IMR-90 (cell line): ENCODE results near the gene SERPINA4. TPM values are rescaled to one million over a fixed set of nuclear protein-coding genes. Genes with fewer than 3 reads are reported as not detected.

Experiments
- ATAC-seq: fragments of 200-7000 bp; cut with Tn5 transposase; 2 replicates; pipeline ENCODE4 v1.9.1; 2020; ENCODE audit warnings: low read depth, mild to moderate bottlenecking, moderate library complexity
- BruUV-seq: library from RNA; stranded (reverse); fragments of 400-500 nt; replicated peaks from 2 replicates; lab custom pipeline; 2021; lab: Mats Ljungman, UMichigan
- CTCF ChIA-PET: fragments of 300-600 bp; formaldehyde crosslinking; extraction: SDS; loops from one replicate; lab custom pipeline; 2021; ENCODE audit warnings: antibody characterized with exemption; lab: Yijun Ruan, JAX
- POLR2A ChIA-PET: fragments of 300-600 bp; sonication (Branson Sonifier 250); formaldehyde crosslinking; loops from one replicate; lab custom pipeline; 2022; ENCODE audit warnings: antibody characterized with exemption; ENCODE audit not compliant: unreplicated experiment; lab: Charles Lee
- DNase-seq: peaks from one replicate; pipeline ENCODE4 v3.0.0; 2013
- H2AFZ ChIP-seq: replicated peaks from 2 replicates; pipeline ENCODE3; 2013; ENCODE audit warnings: low read length, mild to moderate bottlenecking; ENCODE audit not compliant: poor library complexity
- H2AK5ac ChIP-seq: 2 replicates; pipeline ENCODE4 v1.6.1; 2013; ENCODE audit warnings: low read depth, low read length, inconsistent platforms
- H2AK9ac ChIP-seq: replicated peaks from 2 replicates; pipeline ENCODE3; 2013; ENCODE audit warnings: mild to moderate bottlenecking, low read depth, low read length, moderate library complexity; ENCODE audit not compliant: poor library complexity
- H2BK120ac ChIP-seq: 2 replicates; pipeline ENCODE4 v1.6.1; 2013; ENCODE audit warnings: low read depth, low read length, inconsistent platforms
- H2BK15ac ChIP-seq: 3 replicates; pipeline ENCODE4 v1.6.1; 2013; ENCODE audit warnings: low read depth, low read length, inconsistent platforms
- H2BK20ac ChIP-seq: 2 replicates; pipeline ENCODE4 v1.6.1; 2013; ENCODE audit warnings: low read depth, mild to moderate bottlenecking, inconsistent platforms, low read length, moderate library complexity
- H2BK5ac ChIP-seq: 2 replicates; pipeline ENCODE4 v1.6.1; 2013; ENCODE audit warnings: mild to moderate bottlenecking, low read depth, low read length, inconsistent platforms; ENCODE audit not compliant: poor library complexity, severe bottlenecking
- H3K14ac ChIP-seq: replicated peaks from 2 replicates; pipeline ENCODE4 v1.6.1; 2013; ENCODE audit warnings: low read depth, low read length, inconsistent platforms
- H3K18ac ChIP-seq: 2 replicates; pipeline ENCODE4 v1.6.1; 2013; ENCODE audit warnings: low read depth, low read length, control low read depth
- H3K23ac ChIP-seq: 2 replicates; pipeline ENCODE4 v1.6.1; 2013; ENCODE audit warnings: low read depth, low read length, inconsistent platforms
- H3K27ac ChIP-seq: 2 replicates; pipeline ENCODE4 v1.5.1; 2013; ENCODE audit warnings: mild to moderate bottlenecking, control low read depth, low read length; ENCODE audit not compliant: insufficient read depth
- H3K27me3 ChIP-seq: 2 replicates; pipeline ENCODE4 v1.6.1; 2013; ENCODE audit warnings: low read length; ENCODE audit not compliant: control insufficient read depth, insufficient read depth
- H3K36me3 ChIP-seq: 2 replicates; pipeline ENCODE4 v1.6.1; 2013; ENCODE audit warnings: low read length, mixed read lengths; ENCODE audit not compliant: control insufficient read depth, insufficient read depth
- H3K4ac ChIP-seq: 2 replicates; pipeline ENCODE4 v1.6.1; 2013; ENCODE audit warnings: low read depth, low read length, inconsistent platforms
- H3K4me1 ChIP-seq: 2 replicates; pipeline ENCODE4 v1.6.1; 2013; ENCODE audit warnings: low read length, mixed read lengths; ENCODE audit not compliant: control insufficient read depth, insufficient read depth
- H3K4me2 ChIP-seq: 2 replicates; pipeline ENCODE4 v1.6.1; 2013; ENCODE audit warnings: low read depth, mild to moderate bottlenecking, control low read depth, low read length, moderate library complexity
- H3K4me3 ChIP-seq: 2 replicates; pipeline ENCODE4 v1.5.1; 2013; ENCODE audit warnings: low read depth, mild to moderate bottlenecking, control low read depth, low read length, moderate library complexity; ENCODE audit not compliant: insufficient read depth
- H3K56ac ChIP-seq: 2 replicates; pipeline ENCODE4 v1.6.1; 2013; ENCODE audit warnings: low read length, inconsistent platforms; ENCODE audit not compliant: insufficient read depth; ENCODE audit errors: extremely low read depth
- H3K79me1 ChIP-seq, 2 experiments: 2 replicates each; pipeline ENCODE4 v1.6.1; 2013; ENCODE audit warnings: low read length in 2 of 2, inconsistent platforms in 1 of 2, low read depth in 1 of 2
- H3K9ac ChIP-seq: 2 replicates; pipeline ENCODE4 v1.6.1; 2013; ENCODE audit warnings: low read depth, low read length, control low read depth
- H3K9me1 ChIP-seq: 2 replicates; pipeline ENCODE4 v1.6.1; 2013; ENCODE audit warnings: low read length, inconsistent platforms; ENCODE audit not compliant: insufficient read depth
- H3K9me3 ChIP-seq: 2 replicates; pipeline ENCODE4 v1.6.1; 2013; ENCODE audit warnings: low read length; ENCODE audit not compliant: control insufficient read depth, insufficient read depth
- H4K20me1 ChIP-seq: 2 replicates; pipeline ENCODE4 v1.6.1; 2013; ENCODE audit warnings: low read length, inconsistent platforms; ENCODE audit not compliant: insufficient read depth
- H4K5ac ChIP-seq: 2 replicates; pipeline ENCODE4 v1.6.1; 2013; ENCODE audit warnings: mild to moderate bottlenecking, low read depth, low read length, control low read depth
- H4K8ac ChIP-seq, 2 experiments: 2 replicates each; pipeline ENCODE4 v1.6.1; 2013; ENCODE audit warnings: low read depth in 2 of 2, low read length in 2 of 2, control low read depth in 1 of 2, inconsistent platforms in 1 of 2
- H4K91ac ChIP-seq: 2 replicates; pipeline ENCODE4 v1.6.1; 2013; ENCODE audit warnings: low read depth, low read length, inconsistent platforms; ENCODE audit not compliant: insufficient read depth
- CHD1 ChIP-seq: IDR thresholded peaks from 2 replicates; pipeline ENCODE4 v1.6.1; 2012; ENCODE audit warnings: low read depth, low read length, improper control_type of control experiment
- MXI1 ChIP-seq: IDR thresholded peaks from 2 replicates; pipeline ENCODE4 v1.6.1; 2012; ENCODE audit warnings: low read depth, mild to moderate bottlenecking, low read length, moderate library complexity, borderline replicate concordance
- POLR2A ChIP-seq: IDR thresholded peaks from 2 replicates; pipeline ENCODE4 v1.6.1; 2012; ENCODE audit warnings: mild to moderate bottlenecking, low read depth, low read length
- RFX5 ChIP-seq: IDR thresholded peaks from 2 replicates; pipeline ENCODE4 v1.8.0; 2012; ENCODE audit warnings: low read depth, mild to moderate bottlenecking, low read length, moderate library complexity
- whole genome bisulfite sequencing, 2 experiments: methylation state at CpG; one replicate each; pipeline versions ENCODE4 v1.1.5 to v1.1.7; 2013; ENCODE audit warnings: missing lambda C conversion rate in 2 of 2; ENCODE audit not compliant: insufficient read length in 1 of 2; ENCODE audit errors: extremely low coverage in 2 of 2; 5-methylcytosine and 5-hydroxymethylcytosine counted together
- dilution Hi-C: fragments of 300-500 bp; cut with HindIII; formaldehyde crosslinking; loops from one replicate; pipeline ENCODE4 v1.14.3; 2018; ENCODE audit warnings: low sequenced_read_pairs; ENCODE audit not compliant: unreplicated experiment
- in situ Hi-C: fragments of 300-500 bp; cut with MboI; formaldehyde crosslinking; loops from 3 replicates; pipeline ENCODE4 v1.14.3; 2019; ENCODE audit warnings: low sequenced_read_pairs, inconsistent platforms, mixed read lengths
- intact Hi-C: fragments of 100-400 bp; cut with micrococcal nuclease; formaldehyde crosslinking; loops from 2 replicates; pipeline ENCODE4 v1.10.0; 2022
- polyA plus RNA-seq, 3 experiments: library from polyadenylated mRNA; depleted of rRNA; stranded (reverse); fragments of >200 nt; gene quantifications; 2 replicates each; pipeline ENCODE4 v1.2.3, GENCODE V29; 2012; ENCODE audit warnings: low replicate concordance in 1 of 3
- total RNA-seq: library from RNA; depleted of rRNA; stranded (reverse); fragments of >200 nt; gene quantifications from 2 replicates; pipeline ENCODE4 v1.2.3, GENCODE V29; 2012
- TF ChIP-seq, protein P1 (sequence below): fragments of 150-350 bp; IDR thresholded peaks from 2 replicates; pipeline ENCODE4 v1.6.1; 2016; ENCODE audit warnings: low read depth, mild to moderate bottlenecking, low read length, moderate library complexity, borderline replicate concordance
- TF ChIP-seq, protein P2 (sequence below): fragments of 150-350 bp; IDR thresholded peaks from 2 replicates; pipeline ENCODE4 v1.6.1; 2017; ENCODE audit warnings: mild to moderate bottlenecking, antibody characterized with exemption, low read length, low read depth

The SERPINA4 gene
- total and polyA plus RNA-seq, 2 of the 4 experiments (the other 2 are of a cell fraction), result not detected

GRCh38 chr14:94582199-94582750 lies 21.0 kb downstream of the SERPINA4 start:
- Histone ChIP-seq H3K9me3 (no peaks in the 10 kb centered on the region), H2BK20ac (no peak overlapping the region), H2AK9ac (no peak overlapping the region), H4K20me1 (no peaks in the 10 kb centered on the region), H3K4me2 (no peak overlapping the region), H3K4ac (no peak overlapping the region), H2BK15ac (no peak overlapping the region), H3K4me1 (no peaks in the 10 kb centered on the region), H4K8ac (no peak overlapping the region), H3K23ac (no peak overlapping the region), H3K9me1 (no peaks in the 10 kb centered on the region), H3K36me3 (no peaks in the 10 kb centered on the region), H3K27ac (no peak overlapping the region), H3K27me3 (peaks cover 2% of the 10 kb centered on the region), H4K91ac (no peak overlapping the region), H3K14ac (no peak overlapping the region), H4K5ac (no peak overlapping the region), H3K9ac (no peak overlapping the region), H3K18ac (no peak overlapping the region), H2AFZ (no peak overlapping the region), H3K4me3 (no peak overlapping the region), H2BK5ac (no peak overlapping the region), H3K79me1 (no peaks in the 10 kb centered on the region), H3K56ac (no peak overlapping the region), H2AK5ac (no peak overlapping the region), H2BK120ac (no peak overlapping the region)
- dilution Hi-C loops (no loop called here), in situ Hi-C loops (no loop called here), intact Hi-C loops (no loop called here)
- ATAC-seq (no peak), DNase-seq (no peak)
- no peak for TF ChIP-seq POLR2A
- no peak for TF ChIP-seq MXI1
- TF ChIP-seq, protein P1, sequence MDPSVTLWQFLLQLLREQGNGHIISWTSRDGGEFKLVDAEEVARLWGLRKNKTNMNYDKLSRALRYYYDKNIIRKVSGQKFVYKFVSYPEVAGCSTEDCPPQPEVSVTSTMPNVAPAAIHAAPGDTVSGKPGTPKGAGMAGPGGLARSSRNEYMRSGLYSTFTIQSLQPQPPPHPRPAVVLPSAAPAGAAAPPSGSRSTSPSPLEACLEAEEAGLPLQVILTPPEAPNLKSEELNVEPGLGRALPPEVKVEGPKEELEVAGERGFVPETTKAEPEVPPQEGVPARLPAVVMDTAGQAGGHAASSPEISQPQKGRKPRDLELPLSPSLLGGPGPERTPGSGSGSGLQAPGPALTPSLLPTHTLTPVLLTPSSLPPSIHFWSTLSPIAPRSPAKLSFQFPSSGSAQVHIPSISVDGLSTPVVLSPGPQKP, result no peak
- TF ChIP-seq, protein P2, sequence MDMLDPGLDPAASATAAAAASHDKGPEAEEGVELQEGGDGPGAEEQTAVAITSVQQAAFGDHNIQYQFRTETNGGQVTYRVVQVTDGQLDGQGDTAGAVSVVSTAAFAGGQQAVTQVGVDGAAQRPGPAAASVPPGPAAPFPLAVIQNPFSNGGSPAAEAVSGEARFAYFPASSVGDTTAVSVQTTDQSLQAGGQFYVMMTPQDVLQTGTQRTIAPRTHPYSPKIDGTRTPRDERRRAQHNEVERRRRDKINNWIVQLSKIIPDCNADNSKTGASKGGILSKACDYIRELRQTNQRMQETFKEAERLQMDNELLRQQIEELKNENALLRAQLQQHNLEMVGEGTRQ, result no peak
- TF ChIP-seq CHD1, result no peak
- TF ChIP-seq RFX5, result no peak
- ChIA-PET POLR2A (no interaction called here), CTCF (no interaction called here)
- 80% methylated on average over 2 of the region's 7 CpGs; no CpG with 5 or more reads in 1 of the 2 experiments for WGBS, 2 experiments
- no TSS peak for BruUV-seq
